Vagina (tissue), 2 donors: ENCODE results near the gene ARHGAP33.
"Not testable (repeated sequence)": the region's sequence is repeated elsewhere in the genome, so short reads cannot be mapped to it uniquely, and the experiment has no call there.

Source experiments
- CTCF ChIP-seq, 3 experiments: fragments of 450-650 bp in 2 of 3; fragments of 200-600 bp in 1 of 3; sonication (generic) in 1 of 3; IDR thresholded peaks; one replicate each; pipeline ENCODE4 v1.5.1; 2017 to 2019; ENCODE audit warnings: antibody characterized with exemption in 3 of 3, mild to moderate bottlenecking in 2 of 3, moderate library complexity in 2 of 3
- POLR2A ChIP-seq, 2 donors: fragments of 450-650 bp; IDR thresholded peaks; one replicate each; pipeline ENCODE4 v1.6.1; 2017; ENCODE audit warnings: antibody characterized with exemption in 2 of 2, mild to moderate bottlenecking in 2 of 2, moderate library complexity in 2 of 2

DNA sequence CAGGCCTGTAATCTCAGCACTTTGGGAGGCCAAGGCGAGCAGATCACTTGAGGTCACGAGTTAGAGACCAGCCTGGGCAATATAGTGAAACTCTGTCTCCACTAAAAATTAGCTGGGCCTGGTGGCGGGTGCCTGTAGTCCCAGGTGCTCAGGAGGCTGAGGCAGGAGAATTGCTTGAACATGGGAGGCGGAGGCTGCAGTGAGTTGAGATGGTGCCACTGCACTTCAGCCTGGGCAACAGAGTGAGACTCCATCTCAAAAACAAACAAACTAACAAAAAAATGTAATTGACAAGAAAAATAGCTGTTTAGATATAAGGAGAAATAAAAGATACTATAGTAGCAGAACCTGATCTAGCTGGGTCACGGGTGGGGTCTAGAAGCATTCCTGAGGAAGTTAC, 3.0 kb upstream of the ARHGAP33 start:
- TF ChIP-seq CTCF, POLR2A (IDR thresholded peaks at IDR 0.05): not testable (repeated sequence)
